ENCODE results near the gene TSPAN14.

DNA sequence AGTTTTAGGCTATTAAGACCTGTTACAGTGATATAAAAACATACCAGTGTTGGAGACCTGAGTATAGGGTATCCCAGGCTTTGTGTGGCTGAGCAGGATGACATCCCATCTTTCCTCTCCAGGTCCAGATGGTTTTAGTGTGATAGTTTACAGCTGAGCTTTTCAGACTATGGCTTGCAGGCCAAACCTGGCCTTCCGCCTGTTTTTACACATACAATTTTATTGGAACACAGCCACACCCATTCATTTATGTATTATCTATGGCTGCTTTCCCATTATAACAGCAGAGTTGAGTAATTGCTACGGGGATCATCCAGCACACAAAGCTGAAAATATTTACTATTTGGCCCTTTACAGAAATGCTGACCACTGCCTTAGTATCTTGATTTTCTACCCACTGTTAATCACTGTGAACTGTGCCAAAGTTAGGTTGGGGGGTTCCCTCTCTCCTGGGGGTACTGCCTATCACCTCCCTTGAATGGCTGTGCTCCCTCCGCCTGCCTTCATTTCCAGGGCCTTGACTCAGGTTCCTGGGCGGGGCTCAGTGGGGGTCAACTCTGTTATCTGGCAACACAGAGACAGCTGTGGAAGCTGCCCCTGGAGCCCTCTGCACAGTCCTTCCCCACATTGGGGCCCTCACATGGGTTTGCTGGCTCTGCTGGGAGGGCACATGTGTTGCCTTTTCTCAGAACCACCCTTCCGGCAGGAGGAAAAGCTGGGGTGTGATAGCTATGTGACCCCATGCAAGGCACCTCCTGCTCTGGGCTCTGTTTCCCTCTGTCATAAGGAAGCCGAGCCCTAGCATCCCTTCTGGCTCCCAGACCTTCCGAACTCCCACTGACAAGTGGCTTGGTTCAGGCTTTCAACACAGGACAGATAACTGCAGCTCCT lies 43.3 kb downstream of the TSPAN14 start:
- TF ChIP-seq, protein P1, sequence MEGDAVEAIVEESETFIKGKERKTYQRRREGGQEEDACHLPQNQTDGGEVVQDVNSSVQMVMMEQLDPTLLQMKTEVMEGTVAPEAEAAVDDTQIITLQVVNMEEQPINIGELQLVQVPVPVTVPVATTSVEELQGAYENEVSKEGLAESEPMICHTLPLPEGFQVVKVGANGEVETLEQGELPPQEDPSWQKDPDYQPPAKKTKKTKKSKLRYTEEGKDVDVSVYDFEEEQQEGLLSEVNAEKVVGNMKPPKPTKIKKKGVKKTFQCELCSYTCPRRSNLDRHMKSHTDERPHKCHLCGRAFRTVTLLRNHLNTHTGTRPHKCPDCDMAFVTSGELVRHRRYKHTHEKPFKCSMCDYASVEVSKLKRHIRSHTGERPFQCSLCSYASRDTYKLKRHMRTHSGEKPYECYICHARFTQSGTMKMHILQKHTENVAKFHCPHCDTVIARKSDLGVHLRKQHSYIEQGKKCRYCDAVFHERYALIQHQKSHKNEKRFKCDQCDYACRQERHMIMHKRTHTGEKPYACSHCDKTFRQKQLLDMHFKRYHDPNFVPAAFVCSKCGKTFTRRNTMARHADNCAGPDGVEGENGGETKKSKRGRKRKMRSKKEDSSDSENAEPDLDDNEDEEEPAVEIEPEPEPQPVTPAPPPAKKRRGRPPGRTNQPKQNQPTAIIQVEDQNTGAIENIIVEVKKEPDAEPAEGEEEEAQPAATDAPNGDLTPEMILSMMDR (CRISPR knock-in tag; IDR thresholded peaks at IDR 0.05): no peak
- no peak for TF ChIP-seq ZNF572 (CRISPR knock-in tag; IDR thresholded peaks at IDR 0.05)
- TF ChIP-seq RCOR2 (CRISPR knock-in tag; IDR thresholded peaks at IDR 0.05): no peak
- no peak for TF ChIP-seq NR2C2 (CRISPR knock-in tag; IDR thresholded peaks at IDR 0.05; ENCODE audit: borderline replicate concordance)
- TF ChIP-seq STAG1 (CRISPR knock-in tag; IDR thresholded peaks at IDR 0.05): no peak
- no peak for TF ChIP-seq CEBPG (CRISPR knock-in tag; IDR thresholded peaks at IDR 0.05)
- no peak for TF ChIP-seq POLR2AphosphoS5 (IDR thresholded peaks at IDR 0.05; ENCODE audit: low read depth, low read length)
- TF ChIP-seq, protein P2, sequence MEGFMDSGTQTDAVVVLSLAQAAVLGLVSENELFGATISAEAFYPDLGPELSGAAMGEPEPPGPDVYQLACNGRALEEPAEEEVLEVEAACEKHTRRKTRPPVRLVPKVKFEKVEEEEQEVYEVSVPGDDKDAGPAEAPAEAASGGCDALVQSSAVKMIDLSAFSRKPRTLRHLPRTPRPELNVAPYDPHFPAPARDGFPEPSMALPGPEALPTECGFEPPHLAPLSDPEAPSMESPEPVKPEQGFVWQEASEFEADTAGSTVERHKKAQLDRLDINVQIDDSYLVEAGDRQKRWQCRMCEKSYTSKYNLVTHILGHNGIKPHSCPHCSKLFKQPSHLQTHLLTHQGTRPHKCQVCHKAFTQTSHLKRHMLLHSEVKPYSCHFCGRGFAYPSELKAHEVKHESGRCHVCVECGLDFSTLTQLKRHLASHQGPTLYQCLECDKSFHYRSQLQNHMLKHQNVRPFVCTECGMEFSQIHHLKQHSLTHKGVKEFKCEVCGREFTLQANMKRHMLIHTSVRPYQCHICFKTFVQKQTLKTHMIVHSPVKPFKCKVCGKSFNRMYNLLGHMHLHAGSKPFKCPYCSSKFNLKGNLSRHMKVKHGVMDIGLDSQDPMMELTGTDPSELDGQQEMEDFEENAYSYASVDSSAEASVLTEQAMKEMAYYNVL (CRISPR knock-in tag; IDR thresholded peaks at IDR 0.05; ENCODE audit: borderline replicate concordance): 0 out of 2 replicates have a peak, but pooled peaks have one; percentile 35
- no peak for TF ChIP-seq CENPX (CRISPR knock-in tag; IDR thresholded peaks at IDR 0.05)
- no peak for TF ChIP-seq ZNF207 (IDR thresholded peaks at IDR 0.05; ENCODE audit: borderline replicate concordance)
- TF ChIP-seq, protein P3, sequence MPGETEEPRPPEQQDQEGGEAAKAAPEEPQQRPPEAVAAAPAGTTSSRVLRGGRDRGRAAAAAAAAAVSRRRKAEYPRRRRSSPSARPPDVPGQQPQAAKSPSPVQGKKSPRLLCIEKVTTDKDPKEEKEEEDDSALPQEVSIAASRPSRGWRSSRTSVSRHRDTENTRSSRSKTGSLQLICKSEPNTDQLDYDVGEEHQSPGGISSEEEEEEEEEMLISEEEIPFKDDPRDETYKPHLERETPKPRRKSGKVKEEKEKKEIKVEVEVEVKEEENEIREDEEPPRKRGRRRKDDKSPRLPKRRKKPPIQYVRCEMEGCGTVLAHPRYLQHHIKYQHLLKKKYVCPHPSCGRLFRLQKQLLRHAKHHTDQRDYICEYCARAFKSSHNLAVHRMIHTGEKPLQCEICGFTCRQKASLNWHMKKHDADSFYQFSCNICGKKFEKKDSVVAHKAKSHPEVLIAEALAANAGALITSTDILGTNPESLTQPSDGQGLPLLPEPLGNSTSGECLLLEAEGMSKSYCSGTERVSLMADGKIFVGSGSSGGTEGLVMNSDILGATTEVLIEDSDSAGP (CRISPR knock-in tag; IDR thresholded peaks at IDR 0.05; ENCODE audit: borderline replicate concordance): no peak
- TF ChIP-seq MZF1 (CRISPR knock-in tag; IDR thresholded peaks at IDR 0.05; ENCODE audit: borderline replicate concordance): no peak
- TF ChIP-seq ZBTB21 (CRISPR knock-in tag; IDR thresholded peaks at IDR 0.05): no peak
